GM12878 (cell line): ENCODE measurements around the gene SCP2D1. TPM values are rescaled to one million over a fixed set of nuclear protein-coding genes. Genes with fewer than 3 reads are reported as not detected.

Experiments
- ATAC-seq: fragments of 200-7000 bp; cut with Tn5 transposase; 3 replicates; pipeline ENCODE4 v1.9.1; 2020; ENCODE audit warnings: mild to moderate bottlenecking, moderate library complexity
- BruUV-seq: library from RNA; stranded (reverse); fragments of 400-500 nt; replicated peaks from 2 replicates; lab custom pipeline; 2021; lab: Mats Ljungman, UMichigan
- CTCF ChIA-PET: fragments of 300-600 bp; sonication (Branson Sonifier 250); formaldehyde crosslinking; extraction: SDS; loops from one replicate; lab custom pipeline; 2021; ENCODE audit warnings: inconsistent platforms; lab: Yijun Ruan, JAX
- POLR2A ChIA-PET: fragments of 350-600 bp; formaldehyde crosslinking; extraction: SDS; loops from one replicate; lab custom pipeline; 2021; ENCODE audit warnings: inconsistent platforms; lab: Charles Lee
- RAD21 ChIA-PET: fragments of 300-600 bp; sonication (Branson Sonifier 250); formaldehyde crosslinking; loops from one replicate; lab custom pipeline; 2023; ENCODE audit warnings: antibody characterized with exemption; ENCODE audit not compliant: unreplicated experiment; lab: Charles Lee
- SMC1A ChIA-PET: fragments of 300-600 bp; sonication (Branson Sonifier 250); formaldehyde crosslinking; loops from one replicate; lab custom pipeline; 2023; ENCODE audit not compliant: unreplicated experiment, uncharacterized antibody; lab: Charles Lee
- DNase-seq: peaks from one replicate; pipeline ENCODE4 v3.0.0-alpha.2; 2011; ENCODE audit warnings: low read depth, low spot score
- FAIRE-seq: peaks from 3 replicates; lab custom pipeline; 2011; peaks lifted over from hg19 to GRCh38; lab: Jason Lieb, UNC
- H2AFZ ChIP-seq: 2 replicates; pipeline ENCODE4 v1.6.0; 2011; ENCODE audit warnings: low read depth, low read length, control low read depth; ENCODE audit not compliant: control insufficient read depth
- H3K27ac ChIP-seq: 2 replicates; pipeline ENCODE4 v1.5.1; 2011; ENCODE audit warnings: control low read depth; ENCODE audit not compliant: control insufficient read depth, insufficient read depth
- H3K27me3 ChIP-seq, 2 experiments: replicated peaks in 1 of 2; 2 replicates each; pipeline versions ENCODE4 v1.6.0 to v1.6.1; 2011; ENCODE audit warnings: low read length in 1 of 2; ENCODE audit not compliant: control insufficient read depth in 2 of 2, insufficient read depth in 2 of 2
- H3K36me3 ChIP-seq, 2 experiments: 2 replicates each; pipeline ENCODE4 v1.5.1; 2011; ENCODE audit warnings: low read length in 1 of 2; ENCODE audit not compliant: control insufficient read depth in 2 of 2, insufficient read depth in 2 of 2
- H3K4me1 ChIP-seq: 2 replicates; pipeline ENCODE4 v1.6.1; 2011; ENCODE audit warnings: mild to moderate bottlenecking, low read length, moderate library complexity, mixed read lengths; ENCODE audit not compliant: control insufficient read depth, insufficient read depth
- H3K4me2 ChIP-seq: 2 replicates; pipeline ENCODE4 v1.6.0; 2011; ENCODE audit warnings: control low read depth; ENCODE audit not compliant: control insufficient read depth, insufficient read depth
- H3K4me3 ChIP-seq: fragments of 200-600 bp; sonication (generic); 2 replicates; pipeline ENCODE4 v1.5.1; 2016
- H3K79me2 ChIP-seq: 2 replicates; pipeline ENCODE4 v1.6.0; 2011; ENCODE audit warnings: low read length; ENCODE audit not compliant: control insufficient read depth, insufficient read depth
- H3K9ac ChIP-seq: 2 replicates; pipeline ENCODE4 v1.8.0; 2011; ENCODE audit warnings: low read length, control low read depth, mixed read lengths; ENCODE audit not compliant: control insufficient read depth, insufficient read depth
- H3K9me3 ChIP-seq: replicated peaks from 3 replicates; pipeline ENCODE4 v1.5.1; 2011; ENCODE audit warnings: mild to moderate bottlenecking, low read length; ENCODE audit not compliant: control insufficient read depth, insufficient read depth
- H4K20me1 ChIP-seq: 2 replicates; pipeline ENCODE4 v1.6.0; 2011; ENCODE audit not compliant: control insufficient read depth, insufficient read depth
- CBFB ChIP-seq: IDR thresholded peaks from 2 replicates; pipeline ENCODE4 v1.6.1; 2016; ENCODE audit warnings: antibody characterized with exemption, low read depth
- HCFC1 ChIP-seq: fragments of 150-350 bp; IDR thresholded peaks from 2 replicates; pipeline ENCODE4 v1.6.1; 2014; ENCODE audit warnings: low read length
- NR2C1 ChIP-seq: fragments of 450-650 bp; IDR thresholded peaks from 2 replicates; pipeline ENCODE4 v1.6.1; 2017; ENCODE audit warnings: antibody characterized with exemption, mild to moderate bottlenecking, moderate library complexity
- SMC3 ChIP-seq: IDR thresholded peaks from 2 replicates; pipeline ENCODE4 v1.6.1; 2011; ENCODE audit warnings: low read length, improper control_type of control experiment, borderline replicate concordance
- STAT1 ChIP-seq: fragments of 450-650 bp; conservative IDR thresholded peaks from 2 replicates; pipeline ENCODE4 v1.6.1; 2014; ENCODE audit warnings: antibody characterized with exemption, mild to moderate bottlenecking
- TAF1 ChIP-seq: IDR thresholded peaks from 2 replicates; pipeline ENCODE4 v1.6.1; 2011; ENCODE audit warnings: mild to moderate bottlenecking, low read depth, low read length, borderline replicate concordance
- WGBS: methylation state at CpG from one replicate; pipeline ENCODE4 v1.1.6; 2016; ENCODE audit warnings: low lambda C conversion rate; ENCODE audit not compliant: insufficient replicate concordance, insufficient coverage; ENCODE audit errors: missing lambda C conversion rate; 5-methylcytosine and 5-hydroxymethylcytosine counted together
- in situ Hi-C: fragments of 300-500 bp; cut with MboI; formaldehyde crosslinking; loops from 9 replicates; pipeline ENCODE4 v1.14.3; 2018; ENCODE audit warnings: mixed read lengths
- intact Hi-C: fragments of 100-400 bp; cut with micrococcal nuclease; formaldehyde crosslinking; loops from one replicate; pipeline ENCODE4 v1.14.2; 2022; ENCODE audit not compliant: unreplicated experiment
- polyA plus RNA-seq, 11 experiments: library from polyadenylated mRNA; depleted of rRNA in 4 of 11; unstranded in 6 of 11; stranded (reverse) in 5 of 11; fragments of >200 nt; fragmentation: Nextera tagmentation in 4 of 11; fragmentation: Illumina TruSeq in 1 of 11; extraction: Ambion mirVana in 4 of 11; extraction: Trizol in 1 of 11; gene quantifications; 1 replicate in 1 of 11; 2 replicates in 10 of 11; pipeline versions ENCODE4 v1.2.1 to v1.2.3, GENCODE V29; 2011 to 2016; ENCODE audit warnings: inconsistent platforms in 2 of 11, missing spikeins in 2 of 11, low read depth in 1 of 11
- total RNA-seq, 4 experiments: library from RNA; depleted of rRNA in 3 of 4; stranded (reverse); fragments of >200 nt in 3 of 4; fragmentation: Illumina TruSeq in 1 of 4; extraction: Trizol in 1 of 4; gene quantifications; 2 replicates each; pipeline versions ENCODE4 v1.2.1 to v1.2.3, GENCODE V29; 2013 to 2021
- TF ChIP-seq, protein P1 (sequence below): fragments of 450-650 bp; IDR thresholded peaks from 2 replicates; pipeline ENCODE4 v1.6.1; 2017; ENCODE audit warnings: mild to moderate bottlenecking
- TF ChIP-seq, protein P2 (sequence below): IDR thresholded peaks from 2 replicates; pipeline ENCODE4 v1.6.1; 2012; ENCODE audit warnings: low read depth, low read length, improper control_type of control experiment
- TF ChIP-seq, protein P3 (sequence below): fragments of 150-350 bp; IDR thresholded peaks from 2 replicates; pipeline ENCODE4 v1.6.1; 2016; ENCODE audit warnings: low read depth, low read length

SCP2D1 gene
- total and polyA plus RNA-seq, 10 of the 15 experiments (the other 5 are each of a cell fraction or from before 2014, with no cell fraction given), result not detected

DNA sequence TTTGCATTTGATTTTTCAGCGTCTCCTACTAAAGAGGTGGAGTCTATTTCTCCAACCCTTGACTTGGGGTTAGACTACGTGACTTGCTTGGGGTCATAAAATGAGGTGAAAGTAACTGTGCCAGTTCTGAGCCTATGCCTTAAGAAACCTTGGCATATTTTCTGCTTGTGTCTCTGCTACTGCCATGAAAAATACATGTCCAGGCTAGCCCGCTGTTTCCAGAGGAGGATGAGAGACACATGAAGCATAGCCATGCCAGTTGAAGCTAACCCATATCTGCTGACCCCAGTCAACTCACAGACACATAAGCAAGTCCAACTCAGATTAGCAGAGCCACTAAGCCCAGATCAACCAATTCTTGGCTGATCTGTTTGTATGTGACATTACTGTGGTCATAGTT lies 38.7 kb downstream of the SCP2D1 start (continued):
- TF ChIP-seq, protein P1, sequence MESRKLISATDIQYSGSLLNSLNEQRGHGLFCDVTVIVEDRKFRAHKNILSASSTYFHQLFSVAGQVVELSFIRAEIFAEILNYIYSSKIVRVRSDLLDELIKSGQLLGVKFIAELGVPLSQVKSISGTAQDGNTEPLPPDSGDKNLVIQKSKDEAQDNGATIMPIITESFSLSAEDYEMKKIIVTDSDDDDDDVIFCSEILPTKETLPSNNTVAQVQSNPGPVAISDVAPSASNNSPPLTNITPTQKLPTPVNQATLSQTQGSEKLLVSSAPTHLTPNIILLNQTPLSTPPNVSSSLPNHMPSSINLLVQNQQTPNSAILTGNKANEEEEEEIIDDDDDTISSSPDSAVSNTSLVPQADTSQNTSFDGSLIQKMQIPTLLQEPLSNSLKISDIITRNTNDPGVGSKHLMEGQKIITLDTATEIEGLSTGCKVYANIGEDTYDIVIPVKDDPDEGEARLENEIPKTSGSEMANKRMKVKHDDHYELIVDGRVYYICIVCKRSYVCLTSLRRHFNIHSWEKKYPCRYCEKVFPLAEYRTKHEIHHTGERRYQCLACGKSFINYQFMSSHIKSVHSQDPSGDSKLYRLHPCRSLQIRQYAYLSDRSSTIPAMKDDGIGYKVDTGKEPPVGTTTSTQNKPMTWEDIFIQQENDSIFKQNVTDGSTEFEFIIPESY, result no peak
- TF ChIP-seq SMC3, result no peak
- TF ChIP-seq, protein P2, sequence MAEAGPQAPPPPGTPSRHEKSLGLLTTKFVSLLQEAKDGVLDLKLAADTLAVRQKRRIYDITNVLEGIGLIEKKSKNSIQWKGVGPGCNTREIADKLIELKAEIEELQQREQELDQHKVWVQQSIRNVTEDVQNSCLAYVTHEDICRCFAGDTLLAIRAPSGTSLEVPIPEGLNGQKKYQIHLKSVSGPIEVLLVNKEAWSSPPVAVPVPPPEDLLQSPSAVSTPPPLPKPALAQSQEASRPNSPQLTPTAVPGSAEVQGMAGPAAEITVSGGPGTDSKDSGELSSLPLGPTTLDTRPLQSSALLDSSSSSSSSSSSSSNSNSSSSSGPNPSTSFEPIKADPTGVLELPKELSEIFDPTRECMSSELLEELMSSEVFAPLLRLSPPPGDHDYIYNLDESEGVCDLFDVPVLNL, result no peak

DNA sequence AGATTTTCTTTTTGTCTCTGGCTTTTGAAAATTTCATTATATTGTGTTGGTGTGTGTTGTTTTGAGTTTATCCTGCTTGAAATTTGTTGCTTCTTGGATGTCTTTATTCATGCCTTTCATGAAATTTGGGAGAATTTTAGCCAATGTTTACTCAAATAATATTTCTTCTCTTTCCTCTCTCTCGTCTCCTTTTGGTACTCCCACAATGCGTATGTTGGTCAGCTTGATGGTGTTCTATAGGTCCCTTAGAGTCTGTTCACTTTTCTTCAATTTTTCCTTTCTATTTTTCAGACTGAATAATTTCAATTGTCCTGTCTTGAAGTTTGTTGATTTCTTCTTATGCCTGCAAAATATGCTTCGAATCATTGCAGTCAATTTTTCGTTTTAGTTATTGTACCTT lies 39.6 kb downstream of the SCP2D1 start:
- CTCF ChIA-PET, result interaction anchor here (0.6 to 0.7 kb wide), 2 partner anchors 272 to 524 kb away, joined by 3 to 4 read pairs; no protein-coding TSS in a partner anchor
- RAD21 ChIA-PET, result no interaction called here
- in situ Hi-C loops (no loop called here), intact Hi-C loops (no loop called here)
- no peak for FAIRE-seq
- no peak overlapping the region for H3K4me2 ChIP-seq
- no peak overlapping the region for H2AFZ ChIP-seq
- no peak overlapping the region for H3K27ac ChIP-seq
- BruUV-seq, result no TSS peak
- ATAC-seq, result no peak
- POLR2A ChIA-PET, result no interaction called here
- H3K4me3 ChIP-seq, result no peak overlapping the region
- SMC1A ChIA-PET, result interaction anchor here (0.8 kb wide), 1 partner anchor 51 kb away, joined by 3 read pairs; no protein-coding TSS in a partner anchor
- DNase-seq, result no peak
- no peak overlapping the region for H3K9ac ChIP-seq
- no peaks in the 10 kb centered on the region for H4K20me1 ChIP-seq
- no peaks in the 10 kb centered on the region for H3K79me2 ChIP-seq
- TF ChIP-seq STAT1 (no peak), CBFB (no peak), HCFC1 (no peak), NR2C1 (no peak), TAF1 (no peak)
- TF ChIP-seq, protein P3, sequence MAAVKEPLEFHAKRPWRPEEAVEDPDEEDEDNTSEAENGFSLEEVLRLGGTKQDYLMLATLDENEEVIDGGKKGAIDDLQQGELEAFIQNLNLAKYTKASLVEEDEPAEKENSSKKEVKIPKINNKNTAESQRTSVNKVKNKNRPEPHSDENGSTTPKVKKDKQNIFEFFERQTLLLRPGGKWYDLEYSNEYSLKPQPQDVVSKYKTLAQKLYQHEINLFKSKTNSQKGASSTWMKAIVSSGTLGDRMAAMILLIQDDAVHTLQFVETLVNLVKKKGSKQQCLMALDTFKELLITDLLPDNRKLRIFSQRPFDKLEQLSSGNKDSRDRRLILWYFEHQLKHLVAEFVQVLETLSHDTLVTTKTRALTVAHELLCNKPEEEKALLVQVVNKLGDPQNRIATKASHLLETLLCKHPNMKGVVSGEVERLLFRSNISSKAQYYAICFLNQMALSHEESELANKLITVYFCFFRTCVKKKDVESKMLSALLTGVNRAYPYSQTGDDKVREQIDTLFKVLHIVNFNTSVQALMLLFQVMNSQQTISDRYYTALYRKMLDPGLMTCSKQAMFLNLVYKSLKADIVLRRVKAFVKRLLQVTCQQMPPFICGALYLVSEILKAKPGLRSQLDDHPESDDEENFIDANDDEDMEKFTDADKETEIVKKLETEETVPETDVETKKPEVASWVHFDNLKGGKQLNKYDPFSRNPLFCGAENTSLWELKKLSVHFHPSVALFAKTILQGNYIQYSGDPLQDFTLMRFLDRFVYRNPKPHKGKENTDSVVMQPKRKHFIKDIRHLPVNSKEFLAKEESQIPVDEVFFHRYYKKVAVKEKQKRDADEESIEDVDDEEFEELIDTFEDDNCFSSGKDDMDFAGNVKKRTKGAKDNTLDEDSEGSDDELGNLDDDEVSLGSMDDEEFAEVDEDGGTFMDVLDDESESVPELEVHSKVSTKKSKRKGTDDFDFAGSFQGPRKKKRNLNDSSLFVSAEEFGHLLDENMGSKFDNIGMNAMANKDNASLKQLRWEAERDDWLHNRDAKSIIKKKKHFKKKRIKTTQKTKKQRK, result no peak
- TF ChIP-seq, protein P1, result no peak
- TF ChIP-seq, all 136 proteins: peak for 0
- Histone ChIP-seq H3K36me3 (no peaks in the 10 kb centered on the region), H3K9me3 (peaks cover 1% of the 10 kb centered on the region; the same call in 1 of the 3 replicates), H3K27me3 (no peaks in the 10 kb centered on the region), H3K4me1 (no peaks in the 10 kb centered on the region)
- WGBS, result 10% methylated on average over 4 of the region's 4 CpGs
